Measurements from ENCODE around the gene SYTL1. TPM values are rescaled to one million over a fixed set of nuclear protein-coding genes. Genes with fewer than 3 reads are reported as not detected.

The SYTL1 gene
- total RNA-seq, 1 experiment from 2014 or later, result 75.9 TPM

- POLR2A ChIA-PET, result interaction anchor here (1.1 to 2.8 kb wide), 4 partner anchors 9 to 23 kb away, joined by 3 to 10 read pairs (median 4); partner anchors contain the start of gene MAP3K6
- RAD21 ChIA-PET (ENCODE audit: low non-redundant PET in 1 of 2, low total read pairs in 2 of 2, uncharacterized antibody in 2 of 2, unreplicated experiment in 2 of 2), result no interaction called here
- CTCF ChIA-PET, result interaction anchor here (0.7 to 2.2 kb wide), 3 partner anchors 11 to 44 kb away, joined by 3 to 7 read pairs (median 4); no protein-coding TSS in a partner anchor
Observed at GRCh38 chr1:27343639-27344025, 1.8 kb downstream of the SYTL1 start.

GRCh38 chr1:27345272-27345671 is 3.5 kb downstream of the SYTL1 start:
- H3K27me3 ChIP-seq (ENCODE audit: insufficient read depth, low read length), result no peaks in the 10 kb centered on the region
- H3K4me1 ChIP-seq (ENCODE audit: control insufficient read depth in 1 of 2, insufficient read depth in 2 of 2, low read length in 2 of 2), result peaks cover 41 to 79% of the 10 kb centered on the region in 2 experiments
- no peaks in the 10 kb centered on the region for H4K20me1 ChIP-seq (ENCODE audit: insufficient read depth)
- BruUV-seq (replicated peaks), result no TSS peak
- H3K9me2 ChIP-seq (ENCODE audit: insufficient read depth), result no peaks in the 10 kb centered on the region
- intact Hi-C loops (cut with micrococcal nuclease), result no loop called here
- no peak overlapping the region for H3K4me3 ChIP-seq (replicated peaks in 1 of 2; ENCODE audit: low read depth in 1 of 2, low read length in 2 of 2)
- ATAC-seq (no peak), DNase-seq (ENCODE audit: low read depth, low spot score) (no peak)
- CTCF ChIA-PET, result no interaction called here
- H3K27ac ChIP-seq (ENCODE audit: low read depth, low read length), result no peak overlapping the region
- POLR2A ChIA-PET, result no interaction called here
- no peak overlapping the region for H3K4me2 ChIP-seq (ENCODE audit: low read length)
- H2AFZ ChIP-seq (ENCODE audit: low read depth, low read length, poor library complexity, severe bottlenecking), result no peak overlapping the region
- H3K36me3 ChIP-seq (ENCODE audit: control insufficient read depth in 1 of 2, insufficient read depth in 2 of 2, low read length in 2 of 2), result no peaks in the 10 kb centered on the region
- no peak overlapping the region for H3K9ac ChIP-seq (ENCODE audit: low read length)
- H3K79me2 ChIP-seq (ENCODE audit: insufficient read depth, low read length), result peaks cover 21% of the 10 kb centered on the region; the same call in 1 of the 2 replicates
- RAD21 ChIA-PET (ENCODE audit: low non-redundant PET in 1 of 2, low total read pairs in 2 of 2, uncharacterized antibody in 2 of 2, unreplicated experiment in 2 of 2), result no interaction called here
- H3K9me3 ChIP-seq (ENCODE audit: control insufficient read depth in 1 of 2, insufficient read depth in 1 of 2, low read depth in 1 of 2, low read length in 2 of 2), result no peaks in the 10 kb centered on the region
- TF ChIP-seq SIN3A (IDR thresholded peaks at IDR 0.05; ENCODE audit: low read depth) (no peak), FOSL1 (IDR thresholded peaks at IDR 0.05; ENCODE audit: low read depth) (no peak), ZFX (IDR thresholded peaks at IDR 0.05) (no peak), CBX3 (IDR thresholded peaks at IDR 0.05; ENCODE audit: low read depth) (no peak), POLR2A (IDR thresholded peaks at IDR 0.05; ENCODE audit: borderline replicate concordance, extremely low read depth, insufficient read depth, insufficient read length) (no peak), SRF (IDR thresholded peaks at IDR 0.05; ENCODE audit: low read depth) (no peak), EZH2 (IDR thresholded peaks at IDR 0.05) (no peak), MAX (IDR thresholded peaks at IDR 0.05) (no peak), ZBTB33 (IDR thresholded peaks at IDR 0.05; ENCODE audit: extremely low read depth, insufficient replicate concordance, low read length) (no peak)
- TF ChIP-seq, protein P1, sequence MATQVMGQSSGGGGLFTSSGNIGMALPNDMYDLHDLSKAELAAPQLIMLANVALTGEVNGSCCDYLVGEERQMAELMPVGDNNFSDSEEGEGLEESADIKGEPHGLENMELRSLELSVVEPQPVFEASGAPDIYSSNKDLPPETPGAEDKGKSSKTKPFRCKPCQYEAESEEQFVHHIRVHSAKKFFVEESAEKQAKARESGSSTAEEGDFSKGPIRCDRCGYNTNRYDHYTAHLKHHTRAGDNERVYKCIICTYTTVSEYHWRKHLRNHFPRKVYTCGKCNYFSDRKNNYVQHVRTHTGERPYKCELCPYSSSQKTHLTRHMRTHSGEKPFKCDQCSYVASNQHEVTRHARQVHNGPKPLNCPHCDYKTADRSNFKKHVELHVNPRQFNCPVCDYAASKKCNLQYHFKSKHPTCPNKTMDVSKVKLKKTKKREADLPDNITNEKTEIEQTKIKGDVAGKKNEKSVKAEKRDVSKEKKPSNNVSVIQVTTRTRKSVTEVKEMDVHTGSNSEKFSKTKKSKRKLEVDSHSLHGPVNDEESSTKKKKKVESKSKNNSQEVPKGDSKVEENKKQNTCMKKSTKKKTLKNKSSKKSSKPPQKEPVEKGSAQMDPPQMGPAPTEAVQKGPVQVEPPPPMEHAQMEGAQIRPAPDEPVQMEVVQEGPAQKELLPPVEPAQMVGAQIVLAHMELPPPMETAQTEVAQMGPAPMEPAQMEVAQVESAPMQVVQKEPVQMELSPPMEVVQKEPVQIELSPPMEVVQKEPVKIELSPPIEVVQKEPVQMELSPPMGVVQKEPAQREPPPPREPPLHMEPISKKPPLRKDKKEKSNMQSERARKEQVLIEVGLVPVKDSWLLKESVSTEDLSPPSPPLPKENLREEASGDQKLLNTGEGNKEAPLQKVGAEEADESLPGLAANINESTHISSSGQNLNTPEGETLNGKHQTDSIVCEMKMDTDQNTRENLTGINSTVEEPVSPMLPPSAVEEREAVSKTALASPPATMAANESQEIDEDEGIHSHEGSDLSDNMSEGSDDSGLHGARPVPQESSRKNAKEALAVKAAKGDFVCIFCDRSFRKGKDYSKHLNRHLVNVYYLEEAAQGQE (IDR thresholded peaks at IDR 0.05; ENCODE audit: low read depth), result no peak
- TF ChIP-seq, protein P2, sequence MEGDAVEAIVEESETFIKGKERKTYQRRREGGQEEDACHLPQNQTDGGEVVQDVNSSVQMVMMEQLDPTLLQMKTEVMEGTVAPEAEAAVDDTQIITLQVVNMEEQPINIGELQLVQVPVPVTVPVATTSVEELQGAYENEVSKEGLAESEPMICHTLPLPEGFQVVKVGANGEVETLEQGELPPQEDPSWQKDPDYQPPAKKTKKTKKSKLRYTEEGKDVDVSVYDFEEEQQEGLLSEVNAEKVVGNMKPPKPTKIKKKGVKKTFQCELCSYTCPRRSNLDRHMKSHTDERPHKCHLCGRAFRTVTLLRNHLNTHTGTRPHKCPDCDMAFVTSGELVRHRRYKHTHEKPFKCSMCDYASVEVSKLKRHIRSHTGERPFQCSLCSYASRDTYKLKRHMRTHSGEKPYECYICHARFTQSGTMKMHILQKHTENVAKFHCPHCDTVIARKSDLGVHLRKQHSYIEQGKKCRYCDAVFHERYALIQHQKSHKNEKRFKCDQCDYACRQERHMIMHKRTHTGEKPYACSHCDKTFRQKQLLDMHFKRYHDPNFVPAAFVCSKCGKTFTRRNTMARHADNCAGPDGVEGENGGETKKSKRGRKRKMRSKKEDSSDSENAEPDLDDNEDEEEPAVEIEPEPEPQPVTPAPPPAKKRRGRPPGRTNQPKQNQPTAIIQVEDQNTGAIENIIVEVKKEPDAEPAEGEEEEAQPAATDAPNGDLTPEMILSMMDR (IDR thresholded peaks at IDR 0.05 in 2 of 3, conservative IDR thresholded peaks at IDR 0.05 in 1 of 3; ENCODE audit: borderline replicate concordance in 1 of 3, insufficient read depth in 1 of 3, low read depth in 2 of 3, low read length in 2 of 3), result no peak

More at GRCh38 chr1:27343639-27344025, 1.8 kb downstream of the SYTL1 start:
- H3K4me3 ChIP-seq (replicated peaks in 1 of 2; ENCODE audit: low read depth in 1 of 2, low read length in 2 of 2), result peak overlapping the region; percentile 80 to 91
- H3K4me2 ChIP-seq (ENCODE audit: low read length), result peak overlapping the region; percentile 95
- no peaks in the 10 kb centered on the region for H3K27me3 ChIP-seq (ENCODE audit: insufficient read depth, low read length)
- peaks cover 21% of the 10 kb centered on the region; the same call in 1 of the 2 replicates for H3K79me2 ChIP-seq (ENCODE audit: insufficient read depth, low read length)
- intact Hi-C loops (cut with micrococcal nuclease), result no loop called here
- ATAC-seq (no peak), DNase-seq (ENCODE audit: low read depth, low spot score) (no peak)
- no peaks in the 10 kb centered on the region for H4K20me1 ChIP-seq (ENCODE audit: insufficient read depth)
- no peaks in the 10 kb centered on the region for H3K36me3 ChIP-seq (ENCODE audit: control insufficient read depth in 1 of 2, insufficient read depth in 2 of 2, low read length in 2 of 2)
- H3K27ac ChIP-seq (ENCODE audit: low read depth, low read length), result peak overlapping the region; percentile 95
- no peak overlapping the region for H2AFZ ChIP-seq (ENCODE audit: low read depth, low read length, poor library complexity, severe bottlenecking)
- no peaks in the 10 kb centered on the region for H3K9me3 ChIP-seq (ENCODE audit: control insufficient read depth in 1 of 2, insufficient read depth in 1 of 2, low read depth in 1 of 2, low read length in 2 of 2)
- TF ChIP-seq CBX3 (IDR thresholded peaks at IDR 0.05; ENCODE audit: low read depth), result no peak
- TF ChIP-seq ELF1 (IDR thresholded peaks at IDR 0.05; ENCODE audit: borderline replicate concordance, low read depth), result no peak
- no peak for TF ChIP-seq RAD21 (IDR thresholded peaks at IDR 0.05; ENCODE audit: low read depth)
- no peak for TF ChIP-seq EZH2 (IDR thresholded peaks at IDR 0.05)
- no peak for TF ChIP-seq ZFX (IDR thresholded peaks at IDR 0.05)
- no peak for TF ChIP-seq SP1 (IDR thresholded peaks at IDR 0.05; ENCODE audit: low read depth)
- no peak for TF ChIP-seq FOSL1 (IDR thresholded peaks at IDR 0.05; ENCODE audit: low read depth)
- peaks cover 43 to 79% of the 10 kb centered on the region in 2 experiments for H3K4me1 ChIP-seq (ENCODE audit: control insufficient read depth in 1 of 2, insufficient read depth in 2 of 2, low read length in 2 of 2)
- peak overlapping the region; percentile 75 for H3K9ac ChIP-seq (ENCODE audit: low read length)
- no peaks in the 10 kb centered on the region for H3K9me2 ChIP-seq (ENCODE audit: insufficient read depth)
- BruUV-seq (replicated peaks), result TSS peak; percentile 40
